Endothelial cell of umbilical vein (primary cell): ENCODE data around the gene SLC5A11. TPM values are rescaled to one million over a fixed set of nuclear protein-coding genes. Genes with fewer than 3 reads are reported as not detected.
"Not testable (repeated sequence)": the region's sequence is repeated elsewhere in the genome, so short reads cannot be mapped to it uniquely, and the experiment has no call there.

Experiments
- BruUV-seq: library from RNA; stranded (reverse); fragments of 400-500 nt; replicated peaks from 2 replicates; lab custom pipeline; 2021; lab: Mats Ljungman, UMichigan
- CTCF ChIA-PET: fragments of 300-600, 350-600 bp; sonication (Branson Sonifier 250); formaldehyde crosslinking; loops from one replicate; lab custom pipeline; 2021; ENCODE audit warnings: antibody characterized with exemption, inconsistent platforms; lab: Charles Lee
- POLR2A ChIA-PET: fragments of 300-600, 350-600 bp; sonication (Branson Sonifier 250); formaldehyde crosslinking; loops from one replicate; lab custom pipeline; 2021; ENCODE audit warnings: antibody characterized with exemption, inconsistent platforms; lab: Charles Lee
- DNase-seq: peaks from one replicate; pipeline ENCODE4 v3.0.0-alpha.2; 2011; ENCODE audit warnings: low read depth, low spot score
- FAIRE-seq: peaks from 2 replicates; lab custom pipeline; 2011; peaks lifted over from hg19 to GRCh38; lab: Jason Lieb, UNC
- H2AFZ ChIP-seq: 2 replicates; pipeline ENCODE4 v1.6.0; 2012; ENCODE audit warnings: low read depth, low read length, control low read depth, inconsistent platforms
- H3K27ac ChIP-seq: 2 replicates; pipeline ENCODE4 v1.5.1; 2011; ENCODE audit warnings: low read depth, mild to moderate bottlenecking, control low read depth, low read length, moderate library complexity; ENCODE audit not compliant: insufficient read depth
- H3K27me3 ChIP-seq, 2 experiments: 2 replicates each; pipeline versions ENCODE4 v1.6.0 to v1.6.1; 2011; ENCODE audit warnings: low read length in 2 of 2, mixed read lengths in 1 of 2; ENCODE audit not compliant: control insufficient read depth in 2 of 2, insufficient read depth in 2 of 2
- H3K36me3 ChIP-seq, 2 experiments: 2 replicates in 1 of 2; 3 replicates in 1 of 2; pipeline ENCODE4 v1.5.1; 2011; ENCODE audit warnings: low read length in 2 of 2, mild to moderate bottlenecking in 1 of 2, moderate library complexity in 1 of 2; ENCODE audit not compliant: control insufficient read depth in 2 of 2, insufficient read depth in 2 of 2; ENCODE audit errors: extremely low read depth in 1 of 2
- H3K4me1 ChIP-seq: 3 replicates; pipeline ENCODE4 v1.5.1; 2011; ENCODE audit warnings: mild to moderate bottlenecking, low read length; ENCODE audit not compliant: control insufficient read depth, insufficient read depth; ENCODE audit errors: extremely low read depth
- H3K4me2 ChIP-seq: 2 replicates; pipeline ENCODE4 v1.6.1; 2011; ENCODE audit warnings: low read length, control low read depth, mixed read lengths; ENCODE audit not compliant: insufficient read depth
- H3K4me3 ChIP-seq, 3 experiments: fragments of 200-600 bp in 1 of 3; sonication (generic), shearing (Covaris generic) in 1 of 3; replicated peaks in 1 of 3; 2 replicates each; pipeline ENCODE4 v1.5.1; 2011 to 2016; ENCODE audit warnings: control low read depth in 3 of 3, low read length in 3 of 3, mild to moderate bottlenecking in 2 of 3, inconsistent platforms in 1 of 3, low read depth in 1 of 3, moderate library complexity in 1 of 3; ENCODE audit not compliant: insufficient read depth in 1 of 3
- H3K79me2 ChIP-seq: 2 replicates; pipeline ENCODE4 v1.6.0; 2012; ENCODE audit warnings: low read length, inconsistent platforms; ENCODE audit not compliant: control insufficient read depth, insufficient read depth
- H3K9ac ChIP-seq: replicated peaks from 2 replicates; pipeline ENCODE3; 2011; ENCODE audit warnings: low read length, control low read depth; ENCODE audit not compliant: insufficient read depth; ENCODE audit errors: extremely low read depth
- H3K9me1 ChIP-seq: replicated peaks from 3 replicates; pipeline ENCODE4 v1.6.0; 2011; ENCODE audit warnings: mild to moderate bottlenecking, low read length; ENCODE audit not compliant: control insufficient read depth, insufficient read depth; ENCODE audit errors: extremely low read depth
- H3K9me3 ChIP-seq: replicated peaks from 2 replicates; pipeline ENCODE4 v1.5.1; 2012; ENCODE audit warnings: low read length, inconsistent platforms; ENCODE audit not compliant: control insufficient read depth, insufficient read depth
- H4K20me1 ChIP-seq: replicated peaks from 2 replicates; pipeline ENCODE3; 2011; ENCODE audit warnings: mild to moderate bottlenecking, low read length; ENCODE audit not compliant: control insufficient read depth, insufficient read depth; ENCODE audit errors: extremely low read depth
- EZH2 ChIP-seq: IDR thresholded peaks from 2 replicates; pipeline ENCODE4 v1.6.1; 2012; ENCODE audit warnings: borderline replicate concordance, low read depth, mild to moderate bottlenecking, moderate library complexity, low read length, inconsistent platforms; ENCODE audit not compliant: severe bottlenecking
- FOS ChIP-seq: IDR thresholded peaks from 2 replicates; pipeline ENCODE4 v1.6.1; 2011; ENCODE audit warnings: mild to moderate bottlenecking, low read length, moderate library complexity, borderline replicate concordance; ENCODE audit not compliant: insufficient read depth
- GATA2 ChIP-seq: IDR thresholded peaks from 2 replicates; pipeline ENCODE4 v1.7.0; 2011; ENCODE audit warnings: low read depth, mild to moderate bottlenecking, moderate library complexity, mixed read lengths, low read length; ENCODE audit not compliant: insufficient read length, insufficient read depth
- JUN ChIP-seq: IDR thresholded peaks from 2 replicates; pipeline ENCODE4 v1.6.1; 2011; ENCODE audit warnings: borderline replicate concordance, low read depth; ENCODE audit not compliant: insufficient read length, insufficient read depth
- MYC ChIP-seq: IDR thresholded peaks from one replicate; pipeline ENCODE4 v1.6.1; 2011; ENCODE audit warnings: mild to moderate bottlenecking, low read depth, low read length
- POLR2A ChIP-seq: IDR thresholded peaks from 2 replicates; pipeline ENCODE4 v1.6.1; 2012; ENCODE audit warnings: low read depth, mild to moderate bottlenecking, control low read depth, low read length
- POLR2AphosphoS5 ChIP-seq: IDR thresholded peaks from 2 replicates; pipeline ENCODE4 v1.6.1; 2012; ENCODE audit warnings: low read depth, mild to moderate bottlenecking, control low read depth, low read length, moderate library complexity; ENCODE audit not compliant: insufficient read depth
- dilution Hi-C: fragments of 300-500 bp; cut with MboI; formaldehyde crosslinking; loops from one replicate; pipeline ENCODE4 v1.15.0; 2019; ENCODE audit warnings: low sequenced_read_pairs; ENCODE audit not compliant: extremely low pct_ligation_motif_present
- intact Hi-C: fragments of 100-400 bp; cut with micrococcal nuclease; formaldehyde crosslinking; loops from one replicate; pipeline ENCODE4 v1.10.0; 2022
- polyA plus RNA-seq, 4 experiments: library from polyadenylated mRNA; depleted of rRNA in 3 of 4; stranded (reverse) in 3 of 4; unstranded in 1 of 4; fragments of >200 nt; gene quantifications; 2 replicates each; pipeline versions ENCODE4 v1.2.1 to v1.2.3, GENCODE V29; 2011 to 2012; ENCODE audit warnings: missing spikeins in 1 of 4
- total RNA-seq: library from RNA; stranded (reverse); gene quantifications from 2 replicates; pipeline ENCODE4 v1.2.3, GENCODE V29; 2021
- TF ChIP-seq, protein P1 (sequence below): IDR thresholded peaks from 2 replicates; pipeline ENCODE4 v1.6.1; 2011; ENCODE audit not compliant: insufficient read depth, insufficient read length
- TF ChIP-seq, protein P2 (sequence below), 2 donors: IDR thresholded peaks; 1 replicate in 1 of 2; 2 replicates in 1 of 2; pipeline ENCODE4 v1.5.1; 2011; ENCODE audit warnings: low read length in 2 of 2, mild to moderate bottlenecking in 2 of 2, moderate library complexity in 2 of 2, control low read depth in 1 of 2, inconsistent platforms in 1 of 2, low read depth in 1 of 2; ENCODE audit not compliant: insufficient read depth in 1 of 2; ENCODE audit errors: extremely low read depth in 1 of 2

Gene SLC5A11
- total and polyA plus RNA-seq, 2 donors (not counting 3 experiments of a cell fraction or from before 2014, with no cell fraction given), result 0.12 TPM; not detected in 1

DNA sequence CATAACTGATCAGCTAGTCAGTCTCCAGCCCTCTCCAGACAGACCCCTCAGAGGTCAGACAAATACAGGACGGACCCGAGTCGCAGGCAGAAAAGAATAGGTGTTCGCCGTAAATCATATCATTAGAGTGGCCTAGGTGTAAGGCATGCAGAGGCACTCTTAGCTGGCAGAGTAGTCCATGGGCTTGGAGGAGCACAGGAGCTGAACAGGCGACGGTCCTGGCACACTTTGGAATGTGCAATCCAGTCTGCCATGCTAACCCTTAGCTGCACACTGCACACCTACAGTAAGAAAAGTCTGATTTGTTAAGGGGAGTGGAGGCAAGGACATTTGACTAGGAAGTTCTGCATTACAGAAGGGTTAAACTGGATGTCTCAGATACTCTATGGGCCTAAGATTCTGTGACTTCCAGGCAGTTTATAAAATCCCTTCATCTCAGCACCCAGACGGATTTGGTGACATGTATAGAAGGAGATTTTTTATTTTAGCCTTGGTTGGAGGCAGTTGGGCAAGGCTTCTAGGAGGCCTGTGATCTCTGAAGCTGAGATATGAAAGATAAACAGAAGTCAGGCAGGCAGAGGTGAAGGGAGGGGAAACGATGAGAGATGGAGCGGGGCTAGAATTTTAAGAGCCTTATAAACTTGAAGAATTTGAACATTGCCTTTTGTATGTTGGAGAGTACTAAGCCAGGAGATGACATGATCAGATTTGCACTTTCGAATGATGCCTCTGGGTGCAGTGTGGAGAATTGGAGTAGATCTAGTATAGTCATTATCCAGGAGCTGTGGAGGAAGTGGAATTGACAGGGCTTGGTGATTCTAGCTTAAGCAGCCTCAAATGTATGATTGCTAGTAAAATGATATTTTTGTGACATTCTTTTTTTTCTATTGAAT, 34.6 kb upstream of the SLC5A11 start:
- Histone ChIP-seq H4K20me1 (no peaks in the 10 kb centered on the region), H3K79me2 (no peaks in the 10 kb centered on the region), H3K4me1 (no peaks in the 10 kb centered on the region), H3K4me3 (no peak overlapping the region), H3K9ac (no peak overlapping the region), H3K27me3 (no peaks in the 10 kb centered on the region), H2AFZ (no peak overlapping the region), H3K36me3 (peaks cover 30 to 37% of the 10 kb centered on the region in 2 experiments), H3K27ac (no peak overlapping the region), H3K4me2 (no peak overlapping the region), H3K9me1 (no peaks in the 10 kb centered on the region), H3K9me3 (no peaks in the 10 kb centered on the region)
- DNase-seq (no peak), FAIRE-seq (no peak)
- dilution Hi-C loops, result no loop called here
- no TSS peak for BruUV-seq
- CTCF ChIA-PET, result interaction anchor here (1.0 kb wide), 1 partner anchor 231 kb away, joined by 5 read pairs; no protein-coding TSS in a partner anchor
- POLR2A ChIA-PET, result no interaction called here
- intact Hi-C loops, result no loop called here
- no peak for TF ChIP-seq EZH2
- TF ChIP-seq GATA2, result no peak
- TF ChIP-seq MYC, result no peak
- no peak for TF ChIP-seq FOS
- TF ChIP-seq, protein P1, sequence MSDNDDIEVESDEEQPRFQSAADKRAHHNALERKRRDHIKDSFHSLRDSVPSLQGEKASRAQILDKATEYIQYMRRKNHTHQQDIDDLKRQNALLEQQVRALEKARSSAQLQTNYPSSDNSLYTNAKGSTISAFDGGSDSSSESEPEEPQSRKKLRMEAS, result no peak
- TF ChIP-seq, protein P2, sequence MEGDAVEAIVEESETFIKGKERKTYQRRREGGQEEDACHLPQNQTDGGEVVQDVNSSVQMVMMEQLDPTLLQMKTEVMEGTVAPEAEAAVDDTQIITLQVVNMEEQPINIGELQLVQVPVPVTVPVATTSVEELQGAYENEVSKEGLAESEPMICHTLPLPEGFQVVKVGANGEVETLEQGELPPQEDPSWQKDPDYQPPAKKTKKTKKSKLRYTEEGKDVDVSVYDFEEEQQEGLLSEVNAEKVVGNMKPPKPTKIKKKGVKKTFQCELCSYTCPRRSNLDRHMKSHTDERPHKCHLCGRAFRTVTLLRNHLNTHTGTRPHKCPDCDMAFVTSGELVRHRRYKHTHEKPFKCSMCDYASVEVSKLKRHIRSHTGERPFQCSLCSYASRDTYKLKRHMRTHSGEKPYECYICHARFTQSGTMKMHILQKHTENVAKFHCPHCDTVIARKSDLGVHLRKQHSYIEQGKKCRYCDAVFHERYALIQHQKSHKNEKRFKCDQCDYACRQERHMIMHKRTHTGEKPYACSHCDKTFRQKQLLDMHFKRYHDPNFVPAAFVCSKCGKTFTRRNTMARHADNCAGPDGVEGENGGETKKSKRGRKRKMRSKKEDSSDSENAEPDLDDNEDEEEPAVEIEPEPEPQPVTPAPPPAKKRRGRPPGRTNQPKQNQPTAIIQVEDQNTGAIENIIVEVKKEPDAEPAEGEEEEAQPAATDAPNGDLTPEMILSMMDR (IDR thresholded peaks at IDR 0.05; ENCODE audit: extremely low read depth in 1 of 2, insufficient read depth in 1 of 2, low read depth in 1 of 2, low read length in 2 of 2), result no peak
- TF ChIP-seq POLR2AphosphoS5, result no peak
- TF ChIP-seq JUN, result no peak
- no peak for TF ChIP-seq POLR2A

DNA sequence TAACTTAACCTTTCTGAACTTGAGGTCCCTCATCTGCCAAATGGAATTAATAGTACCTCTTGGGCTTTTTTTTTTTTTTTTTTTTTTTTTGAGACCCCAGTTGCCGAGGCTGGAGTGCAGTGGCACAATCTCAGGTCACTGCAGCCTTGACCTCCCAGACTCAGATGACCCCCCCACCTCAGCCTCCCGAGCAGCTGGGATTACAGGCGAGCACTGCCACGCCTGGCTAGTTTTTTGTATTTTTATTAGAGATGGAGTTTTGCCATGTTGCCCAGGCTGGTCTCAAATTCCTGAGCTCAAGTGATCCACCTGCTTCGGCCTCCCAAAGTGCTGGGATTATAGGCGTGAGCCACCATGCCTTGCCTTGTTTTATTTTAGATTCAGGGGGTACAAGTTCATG, 33.0 kb upstream of the SLC5A11 start:
- H4K20me1 ChIP-seq, H3K4me2 ChIP-seq, POLR2A ChIA-PET, BruUV-seq, dilution Hi-C loops, H3K9ac ChIP-seq, FAIRE-seq, H3K9me3 ChIP-seq, H3K27me3 ChIP-seq, H3K79me2 ChIP-seq, H3K27ac ChIP-seq, DNase-seq, H2AFZ ChIP-seq, intact Hi-C loops, H3K4me1 ChIP-seq, H3K4me3 ChIP-seq, H3K9me1 ChIP-seq: not testable (repeated sequence)
- CTCF ChIA-PET, result interaction anchor here (0.9 kb wide), 1 partner anchor 245 kb away, joined by 3 read pairs; no protein-coding TSS in a partner anchor
- peaks cover 31 to 35% of the 10 kb centered on the region in 2 experiments for H3K36me3 ChIP-seq
